HCT116 (cell line): Measurements from ENCODE around the gene UQCR11. TPM values are rescaled to one million over a fixed set of nuclear protein-coding genes. Genes with fewer than 3 reads are reported as not detected.

Experiments
- ATAC-seq: fragments of 200-7000 bp; cut with Tn5 transposase; 2 replicates; pipeline ENCODE4 v1.9.1; 2020; ENCODE audit warnings: mild to moderate bottlenecking, moderate library complexity
- BruUV-seq: library from RNA; stranded (reverse); fragments of 400-500 nt; replicated peaks from 2 replicates; lab custom pipeline; 2021; lab: Mats Ljungman, UMichigan
- CTCF ChIA-PET: fragments of 300-600 bp; sonication (Branson Sonifier 250); formaldehyde crosslinking; loops from one replicate; lab custom pipeline; 2021; ENCODE audit warnings: antibody characterized with exemption; lab: Charles Lee
- POLR2A ChIA-PET: fragments of 300-600, 350-600 bp; sonication (Branson Sonifier 250); formaldehyde crosslinking; loops from one replicate; lab custom pipeline; 2021; ENCODE audit warnings: antibody characterized with exemption; lab: Charles Lee
- RAD21 ChIA-PET, 2 experiments: fragments of 300-600 bp; sonication (Branson Sonifier 250); formaldehyde crosslinking; loops; one replicate each; lab custom pipeline; 2023; ENCODE audit warnings: low total read pairs in 2 of 2; ENCODE audit not compliant: uncharacterized antibody in 2 of 2, unreplicated experiment in 2 of 2, low non-redundant PET in 1 of 2; lab: Charles Lee
- DNase-seq: peaks from one replicate; pipeline ENCODE4 v3.0.0-alpha.2; 2010; ENCODE audit warnings: low read depth, low spot score
- H2AFZ ChIP-seq: fragments of 200-600 bp; shearing (Covaris generic), sonication (generic); 2 replicates; pipeline ENCODE4 v1.6.1; 2017; ENCODE audit warnings: low read depth, mixed run types, mixed read lengths, antibody characterized with exemption, low read length; ENCODE audit not compliant: poor library complexity, severe bottlenecking
- H3K27ac ChIP-seq: 2 replicates; pipeline ENCODE4 v1.5.1; 2012; ENCODE audit warnings: low read depth, low read length
- H3K27me3 ChIP-seq: fragments of 200-600 bp; sonication (generic); 2 replicates; pipeline ENCODE4 v1.6.1; 2016; ENCODE audit warnings: mixed run types, low read length, mixed read lengths; ENCODE audit not compliant: insufficient read depth
- H3K36me3 ChIP-seq, 2 experiments: fragments of 200-500 bp in 1 of 2; fragments of 200-600 bp in 1 of 2; sonication (Bioruptor generic) in 1 of 2; sonication (generic) in 1 of 2; 2 replicates each; pipeline versions ENCODE4 v1.5.1 to v1.6.1; 2014 to 2016; ENCODE audit warnings: low read length in 2 of 2, inconsistent platforms in 1 of 2, mixed read lengths in 1 of 2, mixed run types in 1 of 2; ENCODE audit not compliant: insufficient read depth in 2 of 2, control insufficient read depth in 1 of 2
- H3K4me1 ChIP-seq, 2 experiments: fragments of 200-600 bp in 1 of 2; sonication (generic) in 1 of 2; 2 replicates each; pipeline versions ENCODE4 v1.5.1 to v1.6.1; 2012 to 2017; ENCODE audit warnings: low read length in 2 of 2, inconsistent platforms in 1 of 2, mild to moderate bottlenecking in 1 of 2, mixed read lengths in 1 of 2, mixed run types in 1 of 2, moderate library complexity in 1 of 2; ENCODE audit not compliant: insufficient read depth in 2 of 2, control insufficient read depth in 1 of 2
- H3K4me2 ChIP-seq: fragments of 200-600 bp; sonication (generic); 2 replicates; pipeline ENCODE4 v1.6.1; 2017; ENCODE audit warnings: mixed run types, low read length, mixed read lengths
- H3K4me3 ChIP-seq, 2 experiments: fragments of 200-600 bp in 1 of 2; sonication (generic) in 1 of 2; replicated peaks in 1 of 2; 2 replicates each; pipeline ENCODE4 v1.5.1; 2011 to 2016; ENCODE audit warnings: low read length in 2 of 2, control low read depth in 1 of 2, low read depth in 1 of 2, mild to moderate bottlenecking in 1 of 2, mixed read lengths in 1 of 2, mixed run types in 1 of 2
- H3K79me2 ChIP-seq: fragments of 200-600 bp; sonication (generic); 2 replicates; pipeline ENCODE4 v1.6.1; 2017; ENCODE audit warnings: mild to moderate bottlenecking, mixed run types, low read length, moderate library complexity, mixed read lengths; ENCODE audit not compliant: insufficient read depth
- H3K9ac ChIP-seq: fragments of 200-600 bp; sonication (generic); 2 replicates; pipeline ENCODE4 v1.6.1; 2016; ENCODE audit warnings: low read length, mixed read lengths
- H3K9me2 ChIP-seq: fragments of 200-600 bp; sonication (generic), shearing (Covaris generic); 2 replicates; pipeline ENCODE4 v1.6.1; 2017; ENCODE audit warnings: mixed run types, mild to moderate bottlenecking, moderate library complexity; ENCODE audit not compliant: insufficient read depth
- H3K9me3 ChIP-seq, 2 experiments: fragments of 200-500 bp in 1 of 2; fragments of 200-600 bp in 1 of 2; sonication (Bioruptor generic) in 1 of 2; sonication (generic) in 1 of 2; 2 replicates each; pipeline ENCODE4 v1.6.1; 2014 to 2017; ENCODE audit warnings: low read length in 2 of 2, mixed read lengths in 2 of 2, inconsistent platforms in 1 of 2, low read depth in 1 of 2, mild to moderate bottlenecking in 1 of 2, mixed run types in 1 of 2, moderate library complexity in 1 of 2; ENCODE audit not compliant: control insufficient read depth in 1 of 2, insufficient read depth in 1 of 2
- H4K20me1 ChIP-seq: fragments of 200-600 bp; sonication (generic), shearing (Covaris generic); 2 replicates; pipeline ENCODE4 v1.6.1; 2017; ENCODE audit warnings: mixed run types, mild to moderate bottlenecking, moderate library complexity; ENCODE audit not compliant: insufficient read depth
- CBX3 ChIP-seq: IDR thresholded peaks from 2 replicates; pipeline ENCODE4 v1.6.1; 2012; ENCODE audit warnings: low read depth
- CEBPB ChIP-seq: IDR thresholded peaks from 2 replicates; pipeline ENCODE4 v1.6.1; 2012; ENCODE audit warnings: low read depth
- EGR1 ChIP-seq: IDR thresholded peaks from 2 replicates; pipeline ENCODE4 v1.6.1; 2012; ENCODE audit warnings: low read depth
- ELF1 ChIP-seq: IDR thresholded peaks from 2 replicates; pipeline ENCODE4 v1.6.1; 2012; ENCODE audit warnings: low read depth, borderline replicate concordance
- EZH2 ChIP-seq: fragments of 200-600 bp; sonication (generic); IDR thresholded peaks from 2 replicates; pipeline ENCODE4 v1.6.1; 2017; ENCODE audit warnings: antibody characterized with exemption, mixed run types
- EZH2phosphoT487 ChIP-seq: fragments of 200-600 bp; IDR thresholded peaks from 2 replicates; pipeline ENCODE4 v1.6.1; 2018; ENCODE audit warnings: antibody characterized with exemption, borderline replicate concordance
- FOSL1 ChIP-seq: IDR thresholded peaks from 2 replicates; pipeline ENCODE4 v1.6.1; 2012; ENCODE audit warnings: low read depth
- JUND ChIP-seq: IDR thresholded peaks from 2 replicates; pipeline ENCODE4 v1.6.1; 2012
- RAD21 ChIP-seq: IDR thresholded peaks from 2 replicates; pipeline ENCODE4 v1.6.1; 2012; ENCODE audit warnings: low read depth, mild to moderate bottlenecking
- SIN3A ChIP-seq: IDR thresholded peaks from 2 replicates; pipeline ENCODE4 v1.6.1; 2012; ENCODE audit warnings: low read depth
- SP1 ChIP-seq: IDR thresholded peaks from 2 replicates; pipeline ENCODE4 v1.6.1; 2012; ENCODE audit warnings: low read depth
- TCF7L2 ChIP-seq: IDR thresholded peaks from 2 replicates; pipeline ENCODE4 v1.7.0; 2011; ENCODE audit warnings: borderline replicate concordance, inconsistent platforms; ENCODE audit not compliant: insufficient read depth, insufficient read length; ENCODE audit errors: extremely low read depth
- ZFX ChIP-seq: fragments of 450-650 bp; IDR thresholded peaks from 2 replicates; pipeline ENCODE4 v1.6.1; 2017
- ZNF274 ChIP-seq: fragments of 200-500 bp; sonication (Bioruptor generic); IDR thresholded peaks from 2 replicates; pipeline ENCODE4 v1.6.1; 2014; ENCODE audit warnings: mild to moderate bottlenecking, low read depth, low read length, inconsistent platforms
- intact Hi-C: fragments of 100-400 bp; cut with micrococcal nuclease; formaldehyde crosslinking; loops from 2 replicates; pipeline ENCODE4 v1.10.0; 2022
- total RNA-seq: library from RNA; stranded (reverse); gene quantifications from one replicate; pipeline ENCODE4 v1.2.1, GENCODE V29; 2021; ENCODE audit not compliant: unreplicated experiment
- TF ChIP-seq, protein P1 (sequence below): IDR thresholded peaks from 2 replicates; pipeline ENCODE4 v1.6.1; 2012
- TF ChIP-seq, protein P2 (sequence below): IDR thresholded peaks from 2 replicates; pipeline ENCODE4 v1.6.1; 2011; ENCODE audit warnings: mild to moderate bottlenecking, low read length, moderate library complexity; ENCODE audit not compliant: insufficient replicate concordance; ENCODE audit errors: extremely low read depth
- TF ChIP-seq, protein P3 (sequence below): IDR thresholded peaks from 2 replicates; pipeline ENCODE4 v1.6.1; 2012

UQCR11 gene
- total RNA-seq, 1 experiment from 2014 or later: 303 TPM

DNA sequence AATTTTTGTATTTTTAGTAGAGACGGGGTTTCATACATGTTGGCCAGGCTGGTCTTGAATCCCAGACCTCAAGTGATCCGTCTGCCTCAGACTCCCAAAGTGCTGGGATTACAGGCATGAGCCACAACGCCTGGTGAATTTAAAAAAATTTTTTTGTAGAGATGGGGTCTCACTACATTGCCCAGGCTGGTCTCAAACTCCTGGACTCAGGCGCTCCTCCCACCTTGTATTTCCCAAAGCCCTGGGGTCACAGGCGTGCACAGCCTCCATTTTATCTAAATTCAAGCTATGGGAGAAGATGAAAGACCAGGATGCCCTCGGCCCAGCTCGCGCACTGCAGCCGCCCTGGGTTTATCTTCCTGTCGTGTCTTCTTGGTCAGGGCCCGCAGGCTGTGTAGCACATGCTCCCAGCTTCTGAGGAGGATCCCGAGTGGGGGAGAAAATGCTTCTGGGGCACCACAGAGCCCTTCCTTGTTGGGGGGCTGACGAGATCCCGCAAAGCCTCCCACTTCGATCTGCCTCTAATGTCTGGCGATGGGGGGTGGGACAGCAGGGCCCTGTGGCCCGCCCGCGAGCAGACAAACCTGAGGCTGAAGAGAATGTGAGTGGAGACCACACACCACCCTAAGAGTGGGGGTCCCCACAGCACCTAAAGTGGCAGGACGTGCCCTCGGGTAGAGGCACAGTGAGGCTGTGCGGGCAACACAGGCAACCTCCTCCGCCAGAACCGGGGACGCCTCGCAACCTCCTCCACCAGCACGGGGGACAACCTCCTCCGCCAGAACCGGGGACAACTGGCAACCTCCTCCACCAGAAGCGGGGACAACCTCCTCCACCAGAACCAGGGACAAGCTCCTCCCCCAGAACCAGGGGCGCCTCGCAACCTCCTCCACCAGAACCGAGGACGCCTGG lies 31.3 kb upstream of the UQCR11 start:
- BruUV-seq: no TSS peak
- no peak overlapping the region for H3K4me3 ChIP-seq
- no peak for ATAC-seq
- H3K9ac ChIP-seq: no peak overlapping the region
- H3K27ac ChIP-seq: no peak overlapping the region
- POLR2A ChIA-PET: no interaction called here
- peaks cover 76% of the 10 kb centered on the region for H3K79me2 ChIP-seq
- intact Hi-C loops: no loop called here
- H4K20me1 ChIP-seq: no peaks in the 10 kb centered on the region
- H3K27me3 ChIP-seq: no peaks in the 10 kb centered on the region
- no peak for DNase-seq
- peaks cover 28 to 59% of the 10 kb centered on the region in 2 experiments for H3K36me3 ChIP-seq
- H3K9me3 ChIP-seq: no peaks in the 10 kb centered on the region
- TF ChIP-seq, protein P1, sequence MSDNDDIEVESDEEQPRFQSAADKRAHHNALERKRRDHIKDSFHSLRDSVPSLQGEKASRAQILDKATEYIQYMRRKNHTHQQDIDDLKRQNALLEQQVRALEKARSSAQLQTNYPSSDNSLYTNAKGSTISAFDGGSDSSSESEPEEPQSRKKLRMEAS: no peak
- TF ChIP-seq CEBPB (no peak), ELF1 (no peak), CBX3 (no peak), RAD21 (no peak), ZNF274 (no peak), TCF7L2 (no peak), FOSL1 (no peak), EZH2phosphoT487 (no peak), ZFX (no peak), SP1 (no peak), EZH2 (no peak), EGR1 (no peak), SIN3A (no peak), JUND (no peak)
- TF ChIP-seq, protein P2, sequence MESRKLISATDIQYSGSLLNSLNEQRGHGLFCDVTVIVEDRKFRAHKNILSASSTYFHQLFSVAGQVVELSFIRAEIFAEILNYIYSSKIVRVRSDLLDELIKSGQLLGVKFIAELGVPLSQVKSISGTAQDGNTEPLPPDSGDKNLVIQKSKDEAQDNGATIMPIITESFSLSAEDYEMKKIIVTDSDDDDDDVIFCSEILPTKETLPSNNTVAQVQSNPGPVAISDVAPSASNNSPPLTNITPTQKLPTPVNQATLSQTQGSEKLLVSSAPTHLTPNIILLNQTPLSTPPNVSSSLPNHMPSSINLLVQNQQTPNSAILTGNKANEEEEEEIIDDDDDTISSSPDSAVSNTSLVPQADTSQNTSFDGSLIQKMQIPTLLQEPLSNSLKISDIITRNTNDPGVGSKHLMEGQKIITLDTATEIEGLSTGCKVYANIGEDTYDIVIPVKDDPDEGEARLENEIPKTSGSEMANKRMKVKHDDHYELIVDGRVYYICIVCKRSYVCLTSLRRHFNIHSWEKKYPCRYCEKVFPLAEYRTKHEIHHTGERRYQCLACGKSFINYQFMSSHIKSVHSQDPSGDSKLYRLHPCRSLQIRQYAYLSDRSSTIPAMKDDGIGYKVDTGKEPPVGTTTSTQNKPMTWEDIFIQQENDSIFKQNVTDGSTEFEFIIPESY: no peak
- TF ChIP-seq, protein P3, sequence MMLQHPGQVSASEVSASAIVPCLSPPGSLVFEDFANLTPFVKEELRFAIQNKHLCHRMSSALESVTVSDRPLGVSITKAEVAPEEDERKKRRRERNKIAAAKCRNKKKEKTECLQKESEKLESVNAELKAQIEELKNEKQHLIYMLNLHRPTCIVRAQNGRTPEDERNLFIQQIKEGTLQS: no peak
- TF ChIP-seq, all 23 proteins: peak for 0
- RAD21 ChIA-PET: no interaction called here
- peaks cover 0 to 9% of the 10 kb centered on the region in 2 experiments; a peak in 2 of 4 replicates for H3K4me1 ChIP-seq
- H3K4me2 ChIP-seq: no peak overlapping the region
- no peak overlapping the region for H2AFZ ChIP-seq
- no peaks in the 10 kb centered on the region for H3K9me2 ChIP-seq
- CTCF ChIA-PET: no interaction called here
